NCI-H345 treated with DMSO at 0.1 percent for 48 hours (cell line): ENCODE measurements around the gene STK32C.

Experiments used
- DNase-seq: peaks from one replicate; lab custom pipeline; 2025; ENCODE audit not compliant: unreplicated experiment; lab: John Stamatoyannopoulos, UW

The STK32C gene

GRCh38 chr10:132283604-132284382, 24.0 kb downstream of the STK32C start:
- no peak for DNase-seq

GRCh38 chr10:132282667-132283603, 24.8 kb downstream of the STK32C start:
- no peak for DNase-seq

GRCh38 chr10:132281915-132282666, 25.7 kb downstream of the STK32C start:
- DNase-seq, result peak; percentile 73

GRCh38 chr10:132280646-132281074, 27.1 kb downstream of the STK32C start:
- DNase-seq, result no peak

GRCh38 chr10:132279873-132280645, 27.7 kb downstream of the STK32C start:
- no peak for DNase-seq

- DNase-seq, result no peak
Measured at GRCh38 chr10:132277311-132277741, 30.4 kb downstream of the STK32C start.

GRCh38 chr10:132276706-132277105, 31.0 kb downstream of the STK32C start:
- no peak for DNase-seq

- no peak for DNase-seq
Measured at GRCh38 chr10:132276179-132276675, 31.5 kb downstream of the STK32C start.

GRCh38 chr10:132275426-132276178, 32.1 kb downstream of the STK32C start:
- DNase-seq, result no peak

GRCh38 chr10:132274986-132275385, 32.8 kb downstream of the STK32C start:
- DNase-seq, result no peak

GRCh38 chr10:132274581-132274980, 33.2 kb downstream of the STK32C start:
- DNase-seq, result no peak

- DNase-seq, result no peak
Measured at GRCh38 chr10:132273966-132274365, 33.8 kb downstream of the STK32C start.

- DNase-seq, result no peak
Measured at GRCh38 chr10:132273304-132273944, 34.3 kb downstream of the STK32C start.

GRCh38 chr10:132272231-132272971, 35.3 kb downstream of the STK32C start:
- DNase-seq, result no peak

GRCh38 chr10:132271458-132272230, 36.1 kb downstream of the STK32C start:
- no peak for DNase-seq

GRCh38 chr10:132270721-132271457, 36.9 kb downstream of the STK32C start:
- no peak for DNase-seq

GRCh38 chr10:132270256-132270655, 37.5 kb downstream of the STK32C start:
- DNase-seq, result no peak
